Fibroblast of mammary gland (primary cell): ENCODE results near the gene PDE4B.
"Not testable (repeated sequence)": the region's sequence is repeated elsewhere in the genome, so short reads cannot be mapped to it uniquely, and the experiment has no call there.

Experiments used
- DNase-seq: peaks from one replicate; pipeline ENCODE4 v3.0.0-alpha.2; 2010; ENCODE audit warnings: low read depth
- H3K4me3 ChIP-seq: 2 replicates; pipeline ENCODE4 v1.5.1; 2011; ENCODE audit warnings: low read depth, mild to moderate bottlenecking, low read length, moderate library complexity; ENCODE audit not compliant: control insufficient read depth
- CTCF ChIP-seq: conservative IDR thresholded peaks from 2 replicates; pipeline ENCODE4 v1.5.1; 2011; ENCODE audit warnings: low read depth, low read length, inconsistent platforms; ENCODE audit not compliant: control insufficient read depth, insufficient read depth

Gene PDE4B

GRCh38 chr1:65963156-65963888 is 170.6 kb downstream of the PDE4B start:
- no peak overlapping the region for H3K4me3 ChIP-seq
- DNase-seq: no peak
- TF ChIP-seq CTCF: no peak

- H3K4me3 ChIP-seq: no peak overlapping the region
- TF ChIP-seq CTCF: no peak
- no peak for DNase-seq
Measured at GRCh38 chr1:65964123-65964522, 171.4 kb downstream of the PDE4B start.

GRCh38 chr1:65965112-65965996 is 172.7 kb downstream of the PDE4B start:
- no peak overlapping the region for H3K4me3 ChIP-seq
- no peak for TF ChIP-seq CTCF
- no peak for DNase-seq

- not testable (repeated sequence) for H3K4me3 ChIP-seq, DNase-seq
Measured at GRCh38 chr1:65967492-65967891, 174.8 kb downstream of the PDE4B start.

GRCh38 chr1:65971547-65971946 is 178.9 kb downstream of the PDE4B start:
- DNase-seq: no peak

GRCh38 chr1:65975708-65976107 is 183.0 kb downstream of the PDE4B start:
- no peak for DNase-seq
- TF ChIP-seq CTCF: no peak
- no peak overlapping the region for H3K4me3 ChIP-seq

More at GRCh38 chr1:65971547-65971946, 178.9 kb downstream of the PDE4B start:
- TF ChIP-seq CTCF: no peak
- H3K4me3 ChIP-seq: no peak overlapping the region

- no peak overlapping the region for H3K4me3 ChIP-seq
- TF ChIP-seq CTCF: no peak
- peak; percentile 17 for DNase-seq
Measured at GRCh38 chr1:65979136-65980044, 186.7 kb downstream of the PDE4B start.
